ENCODE results near the gene RIPK1. TPM values are rescaled to one million over a fixed set of nuclear protein-coding genes. Genes with fewer than 3 reads are reported as not detected.

RIPK1 gene
- total and polyA plus RNA-seq, 9 of the 15 experiments (the other 6 are each of a cell fraction or from before 2014, with no cell fraction given), result 3.8 to 24.9 (median 17.7) TPM

DNA sequence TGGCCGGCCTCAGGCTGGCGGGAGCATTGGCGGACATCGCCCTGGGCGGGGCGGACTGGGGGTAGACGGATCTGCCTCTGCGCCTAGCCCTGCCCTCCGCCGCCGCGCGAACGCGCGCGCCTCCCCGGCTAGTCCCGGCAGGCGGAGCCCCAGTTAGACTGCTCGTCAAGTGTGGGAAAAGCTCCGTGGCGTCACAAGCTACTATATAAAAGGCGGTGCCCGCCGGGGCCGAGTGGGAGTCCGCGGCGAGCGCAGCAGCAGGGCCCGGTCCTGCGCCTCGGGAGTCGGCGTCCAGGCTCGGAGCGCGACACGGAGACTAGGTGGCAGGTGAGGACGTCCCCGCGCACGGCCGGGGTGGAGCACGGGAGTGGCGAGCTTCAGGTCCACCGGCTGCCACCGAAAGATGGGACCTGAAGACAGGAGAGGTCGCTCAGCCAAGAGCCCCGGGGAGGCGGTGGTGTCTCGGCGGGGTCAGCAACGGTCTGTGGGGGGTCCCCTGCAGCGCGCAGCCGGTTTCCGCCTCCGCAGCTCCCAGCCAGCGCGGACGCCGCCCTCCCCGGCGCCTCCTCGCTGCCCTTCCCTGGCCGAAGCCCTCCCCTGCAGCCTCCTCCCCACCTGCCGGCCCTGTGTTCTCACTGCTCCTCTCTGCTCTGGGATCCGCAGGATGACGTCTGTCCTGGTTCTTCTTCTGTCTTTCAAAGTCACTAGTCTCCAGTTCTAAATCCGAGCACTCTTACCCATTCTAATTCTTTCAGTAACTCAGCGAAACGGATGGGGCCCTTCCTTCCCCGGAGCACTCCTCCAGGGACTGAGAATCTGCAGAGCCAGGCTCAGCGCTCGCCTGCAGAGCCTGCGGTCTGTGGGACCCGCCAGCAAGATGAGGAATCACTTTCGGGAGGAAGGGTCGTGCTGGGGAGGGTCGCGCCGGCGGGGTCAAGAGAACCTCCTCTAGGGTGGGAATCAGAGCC is 4.3 kb upstream of the RIPK1 start (continued):
- 0 out of 2 replicates have a peak, but pooled peaks have one; percentile 4 for TF ChIP-seq THRB (CRISPR knock-in tag; conservative IDR thresholded peaks at IDR 0.05)
- TF ChIP-seq, protein P1, sequence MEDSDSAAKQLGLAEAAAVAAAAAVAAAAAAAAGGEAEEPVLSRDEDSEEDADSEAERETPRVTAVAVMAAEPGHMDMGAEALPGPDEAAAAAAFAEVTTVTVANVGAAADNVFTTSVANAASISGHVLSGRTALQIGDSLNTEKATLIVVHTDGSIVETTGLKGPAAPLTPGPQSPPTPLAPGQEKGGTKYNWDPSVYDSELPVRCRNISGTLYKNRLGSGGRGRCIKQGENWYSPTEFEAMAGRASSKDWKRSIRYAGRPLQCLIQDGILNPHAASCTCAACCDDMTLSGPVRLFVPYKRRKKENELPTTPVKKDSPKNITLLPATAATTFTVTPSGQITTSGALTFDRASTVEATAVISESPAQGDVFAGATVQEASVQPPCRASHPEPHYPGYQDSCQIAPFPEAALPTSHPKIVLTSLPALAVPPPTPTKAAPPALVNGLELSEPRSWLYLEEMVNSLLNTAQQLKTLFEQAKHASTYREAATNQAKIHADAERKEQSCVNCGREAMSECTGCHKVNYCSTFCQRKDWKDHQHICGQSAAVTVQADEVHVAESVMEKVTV (CRISPR knock-in tag; IDR thresholded peaks at IDR 0.05), result no peak
- TF ChIP-seq EZH2 (IDR thresholded peaks at IDR 0.05; ENCODE audit: borderline replicate concordance, low read depth, low read length), result no peak
- TF ChIP-seq CHD1 (IDR thresholded peaks at IDR 0.05; ENCODE audit: low read length), result peak; percentile 79
- no peak for TF ChIP-seq CREBBP (IDR thresholded peaks at IDR 0.05; ENCODE audit: low read depth, low read length)
- TF ChIP-seq MYC (IDR thresholded peaks at IDR 0.05; ENCODE audit: low read depth, low read length), result no peak
- peak; percentile 80; the same call in 1 of the 2 replicates for TF ChIP-seq MYC (CRISPR knock-in tag; IDR thresholded peaks at IDR 0.05; ENCODE audit: borderline replicate concordance, low read depth)
- no peak for TF ChIP-seq ZNF696 (CRISPR knock-in tag; conservative IDR thresholded peaks at IDR 0.05)
- TF ChIP-seq ZNF224 (CRISPR knock-in tag; IDR thresholded peaks at IDR 0.05), result no peak
- no peak for TF ChIP-seq SLC30A9 (CRISPR knock-in tag; IDR thresholded peaks at IDR 0.05)
- TF ChIP-seq GTF2E2 (tag; IDR thresholded peaks at IDR 0.05), result peak; percentile 27; the same call in 1 of the 2 replicates
- TF ChIP-seq NCOA6 (IDR thresholded peaks at IDR 0.05), result no peak
- no peak; the same call in 1 of the 2 replicates for TF ChIP-seq CBFA2T3 (IDR thresholded peaks at IDR 0.05)
- 0 out of 2 replicates have a peak, but pooled peaks have one; percentile 39 for TF ChIP-seq THAP7 (CRISPR knock-in tag; IDR thresholded peaks at IDR 0.05)
- TF ChIP-seq NR2C2 (CRISPR knock-in tag; IDR thresholded peaks at IDR 0.05), result no peak
- peak; percentile 48; the same call in 1 of the 2 replicates for TF ChIP-seq NR2C2 (tag; IDR thresholded peaks at IDR 0.05)
- no peak for TF ChIP-seq SREBF2 (CRISPR knock-in tag; IDR thresholded peaks at IDR 0.05)
- no peak for TF ChIP-seq ILK (tag; IDR thresholded peaks at IDR 0.05; ENCODE audit: borderline replicate concordance, low read depth)
- no peak for TF ChIP-seq ZNF77 (CRISPR knock-in tag; IDR thresholded peaks at IDR 0.05)
- peak; percentile 69; the same call in 1 of the 2 replicates for TF ChIP-seq E2F4 (CRISPR knock-in tag; IDR thresholded peaks at IDR 0.05; ENCODE audit: low read depth)
- TF ChIP-seq COPS2 (conservative IDR thresholded peaks at IDR 0.05), result no peak
- TF ChIP-seq TAF1 (IDR thresholded peaks at IDR 0.05; ENCODE audit: control insufficient read depth, extremely low read depth, insufficient read depth, low read length, severe bottlenecking), result peak; percentile 59
